HG03575 (cell line): ENCODE measurements around the gene ZP4.

ENCODE experiments used
- ATAC-seq: cut with Tn5 transposase; IDR thresholded peaks from one replicate; pipeline ENCODE4 v1.9.1; 2021; ENCODE audit not compliant: unreplicated experiment, insufficient number of reproducible peaks, low FRiP score; ENCODE audit errors: extremely low read depth

ZP4 gene

DNA sequence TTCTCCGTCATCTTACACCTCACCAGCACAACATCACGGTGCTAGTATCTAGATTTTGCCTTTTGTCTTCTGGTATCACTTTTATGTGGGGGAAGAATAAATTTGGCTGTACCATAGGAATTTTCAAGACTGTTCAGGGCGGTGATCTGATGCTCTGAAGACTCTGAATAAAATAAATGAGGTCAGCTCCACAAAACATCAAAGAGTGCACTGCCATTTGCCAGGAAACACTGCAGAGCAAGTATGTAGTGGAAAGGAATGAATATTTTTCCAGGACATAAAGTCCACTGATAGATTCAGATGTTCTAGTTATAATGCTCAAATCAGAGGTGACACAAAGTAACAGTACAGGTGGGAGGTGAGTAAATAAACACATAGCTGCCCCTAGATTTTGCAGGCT, 56.3 kb downstream of the ZP4 start:
- ATAC-seq: no peak

DNA sequence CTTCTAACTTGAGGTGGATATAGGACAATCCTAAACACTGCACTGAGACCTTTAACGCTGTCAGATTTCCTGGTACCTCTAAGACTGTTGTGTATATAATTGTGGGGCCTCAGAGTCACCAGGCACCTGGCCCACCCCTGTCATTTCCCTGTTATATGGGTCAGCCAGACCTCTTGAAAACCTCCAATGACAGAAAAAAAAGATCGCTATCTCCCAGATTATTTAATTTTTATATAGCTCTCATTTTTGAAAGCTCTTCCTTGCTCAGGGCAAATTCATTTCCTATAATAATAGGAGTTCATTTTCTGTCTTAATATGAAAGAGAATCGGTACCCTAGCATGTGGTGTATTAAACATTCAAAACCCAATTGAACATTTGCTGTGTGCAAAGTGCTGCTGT, 56.7 kb downstream of the ZP4 start:
- ATAC-seq: no peak

DNA sequence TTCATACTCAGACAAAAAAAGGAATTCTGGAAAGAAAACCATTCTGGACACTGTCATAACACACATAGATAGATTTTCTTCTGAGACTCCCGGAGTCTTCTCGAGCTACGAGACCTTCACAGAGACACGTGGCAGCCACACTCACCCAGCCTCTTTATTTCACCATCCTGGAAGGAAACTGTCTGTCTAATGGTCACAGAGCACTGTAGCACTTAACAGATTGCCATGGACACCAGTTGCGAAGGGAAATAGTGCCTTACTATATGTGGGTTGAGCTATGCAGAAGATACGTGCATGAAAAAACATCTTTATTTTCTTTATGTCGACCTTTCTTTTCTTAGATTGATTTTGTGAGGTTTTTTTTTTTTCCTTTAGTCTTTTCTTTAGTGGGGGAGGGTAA, 57.9 kb downstream of the ZP4 start:
- ATAC-seq: no peak
